K562 (cell line): Measurements from ENCODE around the gene SLC43A2. TPM values are rescaled to one million over a fixed set of nuclear protein-coding genes. Genes with fewer than 3 reads are reported as not detected.
A peak's percentile ranks its signal among the peaks of the same experiment; 100 is the strongest.

Experiments
- ATAC-seq: fragments of 200-7000 bp; cut with Tn5 transposase; 3 replicates; pipeline ENCODE4 v1.9.1; 2020; ENCODE audit warnings: moderate library complexity
- BruUV-seq: library from RNA; stranded (reverse); fragments of 400-500 nt; replicated peaks from 2 replicates; lab custom pipeline; 2021; lab: Mats Ljungman, UMichigan
- CTCF ChIA-PET: fragments of 300-600 bp; formaldehyde crosslinking; extraction: SDS; loops from one replicate; lab custom pipeline; 2021; ENCODE audit warnings: low intra/inter-chr PET ratio; lab: Yijun Ruan, JAX
- POLR2A ChIA-PET: fragments of 300-600, 350-650 bp; sonication (Branson Sonifier 250); formaldehyde crosslinking; extraction: SDS; loops from one replicate; lab custom pipeline; 2021; ENCODE audit warnings: antibody characterized with exemption, inconsistent platforms; lab: Yijun Ruan, JAX
- DNase-seq, 4 experiments: peaks; one replicate each; pipeline versions ENCODE4 v3.0.0 to v3.0.0-alpha.2; 2011 to 2018; ENCODE audit warnings: low spot score in 3 of 4, mixed read lengths in 3 of 4; ENCODE audit errors: extremely low read depth in 1 of 4
- FAIRE-seq: peaks from 2 replicates; lab custom pipeline; 2011; peaks lifted over from hg19 to GRCh38; lab: Jason Lieb, UNC
- H2AFZ ChIP-seq: 2 replicates; pipeline ENCODE4 v1.6.0; 2011; ENCODE audit warnings: low read depth, low read length, control low read depth, inconsistent platforms
- H3K27ac ChIP-seq: fragments of 200-600 bp; 3 replicates; pipeline ENCODE4 v1.8.0; 2011; ENCODE audit warnings: low read depth, mild to moderate bottlenecking, control low read depth, inconsistent platforms, low read length, moderate library complexity, mixed read lengths; ENCODE audit errors: extremely low read depth
- H3K27me3 ChIP-seq, 2 experiments: fragments of 300-600 bp in 1 of 2; 2 replicates in 1 of 2; 3 replicates in 1 of 2; pipeline versions ENCODE4 v1.6.0 to v1.8.0; 2011; ENCODE audit warnings: inconsistent platforms in 2 of 2, low read length in 2 of 2, mild to moderate bottlenecking in 1 of 2, mixed read lengths in 1 of 2, moderate library complexity in 1 of 2; ENCODE audit not compliant: control insufficient read depth in 2 of 2, insufficient read depth in 2 of 2
- H3K36me3 ChIP-seq: fragments of 300-600 bp; 3 replicates; pipeline ENCODE4 v1.8.0; 2011; ENCODE audit warnings: mild to moderate bottlenecking, low read length, inconsistent platforms; ENCODE audit not compliant: control insufficient read depth, insufficient read depth
- H3K4me1 ChIP-seq, 2 experiments: fragments of 200-600 bp in 1 of 2; replicated peaks in 1 of 2; 2 replicates in 1 of 2; 3 replicates in 1 of 2; pipeline versions ENCODE4 v1.5.1 to v1.8.0; 2011; ENCODE audit warnings: inconsistent platforms in 2 of 2, low read length in 2 of 2, mild to moderate bottlenecking in 1 of 2, mixed read lengths in 1 of 2, moderate library complexity in 1 of 2; ENCODE audit not compliant: control insufficient read depth in 2 of 2, insufficient read depth in 2 of 2
- H3K4me2 ChIP-seq: 2 replicates; pipeline ENCODE4 v1.6.1; 2011; ENCODE audit warnings: low read length, control low read depth, inconsistent platforms, mixed read lengths; ENCODE audit not compliant: insufficient read depth
- H3K4me3 ChIP-seq: fragments of 200-600 bp; sonication (generic), shearing (Covaris generic); 2 replicates; pipeline ENCODE4 v1.5.1; 2016; ENCODE audit warnings: control low read depth, inconsistent platforms
- H3K79me2 ChIP-seq: fragments of 200-600 bp; 3 replicates; pipeline ENCODE4 v1.8.0; 2011; ENCODE audit warnings: low read length, inconsistent platforms; ENCODE audit not compliant: control insufficient read depth, insufficient read depth
- H3K9ac ChIP-seq, 2 experiments: 2 replicates each; pipeline versions ENCODE4 v1.6.0 to v1.6.1; 2011; ENCODE audit warnings: low read depth in 2 of 2, low read length in 2 of 2, control low read depth in 1 of 2, inconsistent platforms in 1 of 2, mild to moderate bottlenecking in 1 of 2, mixed read lengths in 1 of 2; ENCODE audit not compliant: insufficient read depth in 1 of 2
- H3K9me1 ChIP-seq: one replicate; pipeline ENCODE4 v1.6.0; 2011; ENCODE audit warnings: inconsistent platforms, mild to moderate bottlenecking, low read length, moderate library complexity; ENCODE audit not compliant: control insufficient read depth, insufficient read depth
- H3K9me3 ChIP-seq: replicated peaks from 2 replicates; pipeline ENCODE4 v1.5.1; 2011; ENCODE audit warnings: low read depth, low read length, inconsistent platforms; ENCODE audit not compliant: control insufficient read depth, insufficient read depth
- H4K20me1 ChIP-seq: replicated peaks from 2 replicates; pipeline ENCODE4 v1.6.1; 2011; ENCODE audit warnings: low read length, inconsistent platforms, mixed read lengths; ENCODE audit not compliant: control insufficient read depth, insufficient read depth
- POLR2AphosphoS2 ChIP-seq: IDR thresholded peaks from 2 replicates; pipeline ENCODE4 v1.6.1; 2012; ENCODE audit warnings: low read length, improper control_type of control experiment
- RFX7 ChIP-seq: fragments of 250-450 bp; sonication (Bioruptor Pico); IDR thresholded peaks from 2 replicates; pipeline ENCODE4 v1.5.1; 2021; ENCODE audit warnings: mild to moderate bottlenecking
- ZNF217 ChIP-seq: sonication (generic); formaldehyde crosslinking; IDR thresholded peaks from 2 replicates; pipeline ENCODE4 v1.8.0; 2022; ENCODE audit warnings: mild to moderate bottlenecking, missing genetic modification reagents
- ZNF384 ChIP-seq: IDR thresholded peaks from 2 replicates; pipeline ENCODE4 v1.6.1; 2012; ENCODE audit warnings: low read depth, low read length, improper control_type of control experiment
- WGBS: fragments of 100-300 bp; shearing (Covaris generic); methylation state at CpG from one replicate; pipeline ENCODE4 v1.1.6; 2016; ENCODE audit warnings: low coverage, mixed read lengths; ENCODE audit not compliant: insufficient coverage; ENCODE audit errors: missing lambda C conversion rate; 5-methylcytosine and 5-hydroxymethylcytosine counted together
- in situ Hi-C: fragments of 300-500 bp; cut with MboI; formaldehyde crosslinking; loops from 4 replicates; pipeline ENCODE4 v1.15.0; 2018; ENCODE audit warnings: inconsistent platforms, mixed read lengths
- intact Hi-C: fragments of 100-400 bp; cut with micrococcal nuclease; formaldehyde crosslinking; loops from 2 replicates; pipeline ENCODE4 v1.14.2; 2022
- polyA plus RNA-seq, 8 experiments: library from polyadenylated mRNA; depleted of rRNA in 4 of 8; stranded (reverse) in 5 of 8; unstranded in 3 of 8; fragments of >200 nt; fragmentation: Nextera tagmentation in 2 of 8; fragmentation: Illumina TruSeq in 1 of 8; extraction: Ambion mirVana in 2 of 8; extraction: Trizol in 1 of 8; gene quantifications; 2 replicates each; pipeline versions ENCODE4 v1.2.1 to v1.2.3, GENCODE V29; 2011 to 2014; ENCODE audit warnings: inconsistent platforms in 1 of 8, missing spikeins in 1 of 8
- total RNA-seq, 7 experiments: library from RNA; depleted of rRNA in 6 of 7; stranded (reverse); fragments of >200 nt in 6 of 7; fragmentation: Illumina TruSeq in 2 of 7; extraction: Trizol in 2 of 7; gene quantifications; 2 replicates each; pipeline versions ENCODE4 v1.2.1 to v1.2.3, GENCODE V29; 2011 to 2021; ENCODE audit warnings: low replicate concordance in 1 of 7
- TF ChIP-seq, protein P1 (sequence below): fragments of 450-650 bp; IDR thresholded peaks from 2 replicates; pipeline ENCODE4 v1.6.1; 2016; ENCODE audit warnings: mild to moderate bottlenecking, moderate library complexity
- TF ChIP-seq, protein P2 (sequence below): sonication (generic); formaldehyde crosslinking; IDR thresholded peaks from 2 replicates; pipeline ENCODE4 v1.8.0; 2023; ENCODE audit warnings: mild to moderate bottlenecking, missing genetic modification reagents
- TF ChIP-seq, protein P3 (sequence below): sonication (generic); formaldehyde crosslinking; IDR thresholded peaks from 2 replicates; pipeline ENCODE4 v1.8.1; 2022; ENCODE audit warnings: missing genetic modification reagents

The SLC43A2 gene
- total and polyA plus RNA-seq, 9 of the 15 experiments (the other 6 are each of a cell fraction or from before 2014, with no cell fraction given), result 0.03 to 10.2 (median 3.6) TPM

DNA sequence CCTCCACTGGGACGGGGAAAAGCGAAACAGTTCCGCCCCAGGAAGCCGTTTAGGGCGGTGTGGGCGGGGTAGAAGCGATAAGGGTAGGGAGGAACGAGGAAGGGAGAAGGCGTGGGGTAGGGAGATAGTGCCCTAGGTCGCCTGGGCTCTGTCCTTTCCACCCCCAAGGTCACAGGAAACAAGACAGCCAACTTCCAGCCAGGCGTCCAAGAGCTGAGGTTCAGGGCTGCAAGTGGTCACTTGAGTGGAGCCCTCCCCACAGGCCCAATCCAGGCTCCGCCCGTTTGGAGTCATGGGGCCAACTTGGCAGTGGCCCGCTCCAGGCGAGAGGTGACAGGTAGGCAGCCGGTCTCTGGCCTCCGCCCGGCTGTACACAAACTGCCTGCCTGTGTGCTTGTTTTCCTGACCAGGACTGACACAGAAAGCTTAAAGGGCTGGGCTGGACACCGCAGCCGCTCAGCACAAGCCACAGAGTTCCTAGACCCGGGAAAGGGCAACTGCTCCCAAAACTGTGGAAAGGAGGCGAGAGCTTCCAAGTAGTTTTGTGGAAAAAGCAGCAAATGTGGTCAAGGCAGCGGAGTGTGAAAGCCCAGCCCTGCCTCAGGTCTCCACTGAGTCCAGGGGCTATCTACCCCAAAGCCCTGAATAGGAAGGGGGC lies 21.3 kb upstream of the SLC43A2 start, which contains the start of gene RILP:
Gene RILP (minus strand): TSS at position 23 of the 658 bp plus-strand sequence. CDS start 62 bp downstream, outside the sequence.
- H3K4me2 ChIP-seq, result peak within 1 kb of the TSS; percentile 84
- in situ Hi-C loops (no loop called here), intact Hi-C loops (loop anchor here (2.0 kb wide), 1 partner anchor 67 kb away; no protein-coding TSS in a partner anchor)
- H3K27ac ChIP-seq, result peak within 1 kb of the TSS; percentile 99
- H4K20me1 ChIP-seq, result 0 out of 2 replicates have a peak, but pooled peaks cover 2% of the 10 kb centered on the region
- POLR2A ChIA-PET, result interaction anchor here (0.5 to 3.5 kb wide), 16 partner anchors 8 to 227 kb away, joined by 3 to 20 read pairs (median 3); no protein-coding TSS in a partner anchor
- peaks cover 21 to 54% of the 10 kb centered on the region in 2 experiments for H3K4me1 ChIP-seq
- H3K79me2 ChIP-seq, result peaks cover 12% of the 10 kb centered on the region; the same call in 2 of the 3 replicates
- no peaks in the 10 kb centered on the region for H3K9me1 ChIP-seq
- no peaks in the 10 kb centered on the region for H3K9me3 ChIP-seq
- CTCF ChIA-PET, result no interaction called here
- WGBS, result 2% methylated on average over 13 of the region's 23 CpGs
- peak within 1 kb of the TSS; percentile 70 for H3K4me3 ChIP-seq
- ATAC-seq, result peak; percentile 83
- H3K36me3 ChIP-seq, result peaks cover 69% of the 10 kb centered on the region
- peak within 1 kb of the TSS; percentile 74; the same call in 1 of the 2 replicates for H2AFZ ChIP-seq
- H3K27me3 ChIP-seq, result no peaks in the 10 kb centered on the region
- FAIRE-seq, result peak; percentile 99
- peak within 1 kb of the TSS; percentile 94 to 97 for H3K9ac ChIP-seq
- peak; percentile 77 to 96 (median 84) for DNase-seq
- no TSS peak for BruUV-seq
- TF ChIP-seq, protein P1, sequence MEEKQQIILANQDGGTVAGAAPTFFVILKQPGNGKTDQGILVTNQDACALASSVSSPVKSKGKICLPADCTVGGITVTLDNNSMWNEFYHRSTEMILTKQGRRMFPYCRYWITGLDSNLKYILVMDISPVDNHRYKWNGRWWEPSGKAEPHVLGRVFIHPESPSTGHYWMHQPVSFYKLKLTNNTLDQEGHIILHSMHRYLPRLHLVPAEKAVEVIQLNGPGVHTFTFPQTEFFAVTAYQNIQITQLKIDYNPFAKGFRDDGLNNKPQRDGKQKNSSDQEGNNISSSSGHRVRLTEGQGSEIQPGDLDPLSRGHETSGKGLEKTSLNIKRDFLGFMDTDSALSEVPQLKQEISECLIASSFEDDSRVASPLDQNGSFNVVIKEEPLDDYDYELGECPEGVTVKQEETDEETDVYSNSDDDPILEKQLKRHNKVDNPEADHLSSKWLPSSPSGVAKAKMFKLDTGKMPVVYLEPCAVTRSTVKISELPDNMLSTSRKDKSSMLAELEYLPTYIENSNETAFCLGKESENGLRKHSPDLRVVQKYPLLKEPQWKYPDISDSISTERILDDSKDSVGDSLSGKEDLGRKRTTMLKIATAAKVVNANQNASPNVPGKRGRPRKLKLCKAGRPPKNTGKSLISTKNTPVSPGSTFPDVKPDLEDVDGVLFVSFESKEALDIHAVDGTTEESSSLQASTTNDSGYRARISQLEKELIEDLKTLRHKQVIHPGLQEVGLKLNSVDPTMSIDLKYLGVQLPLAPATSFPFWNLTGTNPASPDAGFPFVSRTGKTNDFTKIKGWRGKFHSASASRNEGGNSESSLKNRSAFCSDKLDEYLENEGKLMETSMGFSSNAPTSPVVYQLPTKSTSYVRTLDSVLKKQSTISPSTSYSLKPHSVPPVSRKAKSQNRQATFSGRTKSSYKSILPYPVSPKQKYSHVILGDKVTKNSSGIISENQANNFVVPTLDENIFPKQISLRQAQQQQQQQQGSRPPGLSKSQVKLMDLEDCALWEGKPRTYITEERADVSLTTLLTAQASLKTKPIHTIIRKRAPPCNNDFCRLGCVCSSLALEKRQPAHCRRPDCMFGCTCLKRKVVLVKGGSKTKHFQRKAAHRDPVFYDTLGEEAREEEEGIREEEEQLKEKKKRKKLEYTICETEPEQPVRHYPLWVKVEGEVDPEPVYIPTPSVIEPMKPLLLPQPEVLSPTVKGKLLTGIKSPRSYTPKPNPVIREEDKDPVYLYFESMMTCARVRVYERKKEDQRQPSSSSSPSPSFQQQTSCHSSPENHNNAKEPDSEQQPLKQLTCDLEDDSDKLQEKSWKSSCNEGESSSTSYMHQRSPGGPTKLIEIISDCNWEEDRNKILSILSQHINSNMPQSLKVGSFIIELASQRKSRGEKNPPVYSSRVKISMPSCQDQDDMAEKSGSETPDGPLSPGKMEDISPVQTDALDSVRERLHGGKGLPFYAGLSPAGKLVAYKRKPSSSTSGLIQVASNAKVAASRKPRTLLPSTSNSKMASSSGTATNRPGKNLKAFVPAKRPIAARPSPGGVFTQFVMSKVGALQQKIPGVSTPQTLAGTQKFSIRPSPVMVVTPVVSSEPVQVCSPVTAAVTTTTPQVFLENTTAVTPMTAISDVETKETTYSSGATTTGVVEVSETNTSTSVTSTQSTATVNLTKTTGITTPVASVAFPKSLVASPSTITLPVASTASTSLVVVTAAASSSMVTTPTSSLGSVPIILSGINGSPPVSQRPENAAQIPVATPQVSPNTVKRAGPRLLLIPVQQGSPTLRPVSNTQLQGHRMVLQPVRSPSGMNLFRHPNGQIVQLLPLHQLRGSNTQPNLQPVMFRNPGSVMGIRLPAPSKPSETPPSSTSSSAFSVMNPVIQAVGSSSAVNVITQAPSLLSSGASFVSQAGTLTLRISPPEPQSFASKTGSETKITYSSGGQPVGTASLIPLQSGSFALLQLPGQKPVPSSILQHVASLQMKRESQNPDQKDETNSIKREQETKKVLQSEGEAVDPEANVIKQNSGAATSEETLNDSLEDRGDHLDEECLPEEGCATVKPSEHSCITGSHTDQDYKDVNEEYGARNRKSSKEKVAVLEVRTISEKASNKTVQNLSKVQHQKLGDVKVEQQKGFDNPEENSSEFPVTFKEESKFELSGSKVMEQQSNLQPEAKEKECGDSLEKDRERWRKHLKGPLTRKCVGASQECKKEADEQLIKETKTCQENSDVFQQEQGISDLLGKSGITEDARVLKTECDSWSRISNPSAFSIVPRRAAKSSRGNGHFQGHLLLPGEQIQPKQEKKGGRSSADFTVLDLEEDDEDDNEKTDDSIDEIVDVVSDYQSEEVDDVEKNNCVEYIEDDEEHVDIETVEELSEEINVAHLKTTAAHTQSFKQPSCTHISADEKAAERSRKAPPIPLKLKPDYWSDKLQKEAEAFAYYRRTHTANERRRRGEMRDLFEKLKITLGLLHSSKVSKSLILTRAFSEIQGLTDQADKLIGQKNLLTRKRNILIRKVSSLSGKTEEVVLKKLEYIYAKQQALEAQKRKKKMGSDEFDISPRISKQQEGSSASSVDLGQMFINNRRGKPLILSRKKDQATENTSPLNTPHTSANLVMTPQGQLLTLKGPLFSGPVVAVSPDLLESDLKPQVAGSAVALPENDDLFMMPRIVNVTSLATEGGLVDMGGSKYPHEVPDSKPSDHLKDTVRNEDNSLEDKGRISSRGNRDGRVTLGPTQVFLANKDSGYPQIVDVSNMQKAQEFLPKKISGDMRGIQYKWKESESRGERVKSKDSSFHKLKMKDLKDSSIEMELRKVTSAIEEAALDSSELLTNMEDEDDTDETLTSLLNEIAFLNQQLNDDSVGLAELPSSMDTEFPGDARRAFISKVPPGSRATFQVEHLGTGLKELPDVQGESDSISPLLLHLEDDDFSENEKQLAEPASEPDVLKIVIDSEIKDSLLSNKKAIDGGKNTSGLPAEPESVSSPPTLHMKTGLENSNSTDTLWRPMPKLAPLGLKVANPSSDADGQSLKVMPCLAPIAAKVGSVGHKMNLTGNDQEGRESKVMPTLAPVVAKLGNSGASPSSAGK, result no peak
- TF ChIP-seq, protein P2, sequence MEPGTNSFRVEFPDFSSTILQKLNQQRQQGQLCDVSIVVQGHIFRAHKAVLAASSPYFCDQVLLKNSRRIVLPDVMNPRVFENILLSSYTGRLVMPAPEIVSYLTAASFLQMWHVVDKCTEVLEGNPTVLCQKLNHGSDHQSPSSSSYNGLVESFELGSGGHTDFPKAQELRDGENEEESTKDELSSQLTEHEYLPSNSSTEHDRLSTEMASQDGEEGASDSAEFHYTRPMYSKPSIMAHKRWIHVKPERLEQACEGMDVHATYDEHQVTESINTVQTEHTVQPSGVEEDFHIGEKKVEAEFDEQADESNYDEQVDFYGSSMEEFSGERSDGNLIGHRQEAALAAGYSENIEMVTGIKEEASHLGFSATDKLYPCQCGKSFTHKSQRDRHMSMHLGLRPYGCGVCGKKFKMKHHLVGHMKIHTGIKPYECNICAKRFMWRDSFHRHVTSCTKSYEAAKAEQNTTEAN, result no peak
- no peak for TF ChIP-seq ZNF384
- TF ChIP-seq RFX7, result no peak
- TF ChIP-seq, protein P3, sequence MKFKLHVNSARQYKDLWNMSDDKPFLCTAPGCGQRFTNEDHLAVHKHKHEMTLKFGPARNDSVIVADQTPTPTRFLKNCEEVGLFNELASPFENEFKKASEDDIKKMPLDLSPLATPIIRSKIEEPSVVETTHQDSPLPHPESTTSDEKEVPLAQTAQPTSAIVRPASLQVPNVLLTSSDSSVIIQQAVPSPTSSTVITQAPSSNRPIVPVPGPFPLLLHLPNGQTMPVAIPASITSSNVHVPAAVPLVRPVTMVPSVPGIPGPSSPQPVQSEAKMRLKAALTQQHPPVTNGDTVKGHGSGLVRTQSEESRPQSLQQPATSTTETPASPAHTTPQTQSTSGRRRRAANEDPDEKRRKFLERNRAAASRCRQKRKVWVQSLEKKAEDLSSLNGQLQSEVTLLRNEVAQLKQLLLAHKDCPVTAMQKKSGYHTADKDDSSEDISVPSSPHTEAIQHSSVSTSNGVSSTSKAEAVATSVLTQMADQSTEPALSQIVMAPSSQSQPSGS, result no peak
- peak; percentile 95 for TF ChIP-seq POLR2AphosphoS2
- no peak for TF ChIP-seq ZNF217 (CRISPR knock-in tag)
